ENCODE data around the gene CHRM4. TPM values are rescaled to one million over a fixed set of nuclear protein-coding genes. Genes with fewer than 3 reads are reported as not detected.

Gene CHRM4
- total RNA-seq, 2 donors from 2014 or later: 0.42 to 0.49 TPM

- DNase-seq: no peak
- no peak for TF ChIP-seq CTCF (IDR thresholded peaks at IDR 0.05)
- intact Hi-C loops (cut with DNase I): loop anchor here (5.0 kb wide), 1 partner anchor 233 kb away; no protein-coding TSS in a partner anchor
- H3K27ac ChIP-seq: no peak overlapping the region
- no peaks in the 10 kb centered on the region for H3K36me3 ChIP-seq
- H3K4me3 ChIP-seq: no peak overlapping the region
- peaks cover 16% of the 10 kb centered on the region for H3K4me1 ChIP-seq
- peaks cover 59% of the 10 kb centered on the region for H3K27me3 ChIP-seq
- no peak overlapping the region for H3K9ac ChIP-seq (ENCODE audit: low read depth in 2 of 2, low read length in 2 of 2)
- H3K9me3 ChIP-seq: no peaks in the 10 kb centered on the region
Observed at GRCh38 chr11:46388619-46389449, 2.7 kb downstream of the CHRM4 start.

GRCh38 chr11:46387919-46388618 is 3.5 kb downstream of the CHRM4 start:
- Histone ChIP-seq H3K27ac (no peak overlapping the region), H3K9ac (ENCODE audit: low read depth in 2 of 2, low read length in 2 of 2) (no peak overlapping the region), H3K36me3 (no peaks in the 10 kb centered on the region), H3K4me3 (no peak overlapping the region), H3K4me1 (peaks cover 20% of the 10 kb centered on the region), H3K27me3 (peaks cover 59% of the 10 kb centered on the region), H3K9me3 (no peaks in the 10 kb centered on the region)
- no peak for TF ChIP-seq CTCF (IDR thresholded peaks at IDR 0.05)
- intact Hi-C loops (cut with DNase I): loop anchor here (5.0 kb wide), 1 partner anchor 234 kb away; no protein-coding TSS in a partner anchor
- no peak for DNase-seq

GRCh38 chr11:46387456-46387855 is 4.1 kb downstream of the CHRM4 start:
- intact Hi-C loops (cut with DNase I): loop anchor here (5.0 kb wide), 1 partner anchor 235 kb away; no protein-coding TSS in a partner anchor
- H3K4me1 ChIP-seq: peaks cover 26% of the 10 kb centered on the region
- no peak for TF ChIP-seq CTCF (IDR thresholded peaks at IDR 0.05)

GRCh38 chr11:46386674-46387073 is 4.9 kb downstream of the CHRM4 start:
- H3K27ac ChIP-seq: no peak overlapping the region
- H3K9me3 ChIP-seq: no peaks in the 10 kb centered on the region
- H3K4me1 ChIP-seq: peaks cover 32% of the 10 kb centered on the region
- H3K27me3 ChIP-seq: peaks cover 55% of the 10 kb centered on the region
- no peak overlapping the region for H3K4me3 ChIP-seq
- TF ChIP-seq CTCF (IDR thresholded peaks at IDR 0.05): no peak
- H3K36me3 ChIP-seq: no peaks in the 10 kb centered on the region
- intact Hi-C loops (cut with DNase I): loop anchor here (5.0 kb wide), 1 partner anchor 236 kb away; no protein-coding TSS in a partner anchor
- no peak for DNase-seq
- no peak overlapping the region for H3K9ac ChIP-seq (ENCODE audit: low read depth in 2 of 2, low read length in 2 of 2)

More at GRCh38 chr11:46387456-46387855, 4.1 kb downstream of the CHRM4 start:
- H3K4me3 ChIP-seq: no peak overlapping the region
- peaks cover 55% of the 10 kb centered on the region for H3K27me3 ChIP-seq
- no peaks in the 10 kb centered on the region for H3K36me3 ChIP-seq
- H3K9ac ChIP-seq (ENCODE audit: low read depth in 2 of 2, low read length in 2 of 2): no peak overlapping the region
- no peaks in the 10 kb centered on the region for H3K9me3 ChIP-seq
- no peak for DNase-seq
- no peak overlapping the region for H3K27ac ChIP-seq

- no peak for TF ChIP-seq CTCF (IDR thresholded peaks at IDR 0.05)
Observed at GRCh38 chr11:46386005-46386578, 5.5 kb downstream of the CHRM4 start.

More at GRCh38 chr11:46386005-46386578, 5.5 kb downstream of the CHRM4 start:
- no peak for DNase-seq
- intact Hi-C loops (cut with DNase I): loop anchor here (5.0 kb wide), 1 partner anchor 236 kb away; no protein-coding TSS in a partner anchor
- H3K36me3 ChIP-seq: no peaks in the 10 kb centered on the region
- H3K27me3 ChIP-seq: peaks cover 50% of the 10 kb centered on the region
- H3K4me1 ChIP-seq: peaks cover 32% of the 10 kb centered on the region
- H3K9ac ChIP-seq (ENCODE audit: low read depth in 2 of 2, low read length in 2 of 2): no peak overlapping the region
- H3K4me3 ChIP-seq: no peak overlapping the region
- H3K27ac ChIP-seq: no peak overlapping the region
- H3K9me3 ChIP-seq: no peaks in the 10 kb centered on the region

Data from colonic mucosa (tissue), 4 donors.